Liver (tissue), 9 donors: ENCODE results near the gene WDHD1. TPM values are rescaled to one million over a fixed set of nuclear protein-coding genes. Genes with fewer than 3 reads are reported as not detected.
"Not testable (repeated sequence)": the region's sequence is repeated elsewhere in the genome, so short reads cannot be mapped to it uniquely, and the experiment has no call there.

Experiments used
- DNase-seq: peaks from one replicate; pipeline ENCODE4 v3.0.0-alpha.2; 2017; ENCODE audit warnings: low spot score
- H3K27ac ChIP-seq, 2 donors: one replicate each; pipeline ENCODE4 v1.7.0; 2013; ENCODE audit warnings: inconsistent platforms in 2 of 2, low read length in 2 of 2, control low read depth in 1 of 2, low read depth in 1 of 2, mild to moderate bottlenecking in 1 of 2
- H3K27me3 ChIP-seq, 4 donors: one replicate each; pipeline versions ENCODE4 v1.6.1 to v1.7.0; 2013; ENCODE audit warnings: low read length in 3 of 4, inconsistent platforms in 1 of 4, mild to moderate bottlenecking in 1 of 4, moderate library complexity in 1 of 4; ENCODE audit not compliant: control insufficient read depth in 4 of 4, insufficient read depth in 4 of 4
- H3K36me3 ChIP-seq, 4 donors: one replicate each; pipeline versions ENCODE4 v1.6.1 to v1.7.0; 2013; ENCODE audit warnings: low read length in 3 of 4, mild to moderate bottlenecking in 3 of 4, low read depth in 1 of 4, moderate library complexity in 1 of 4; ENCODE audit not compliant: control insufficient read depth in 4 of 4, insufficient read depth in 3 of 4
- H3K4me1 ChIP-seq, 4 donors: one replicate each; pipeline versions ENCODE4 v1.6.1 to v1.7.0; 2013; ENCODE audit warnings: low read length in 3 of 4, mild to moderate bottlenecking in 3 of 4, moderate library complexity in 1 of 4; ENCODE audit not compliant: control insufficient read depth in 4 of 4, insufficient read depth in 4 of 4
- H3K4me3 ChIP-seq, 3 donors: one replicate each; pipeline versions ENCODE4 v1.6.1 to v1.7.0; 2013; ENCODE audit warnings: low read length in 3 of 3, control low read depth in 1 of 3, low read depth in 1 of 3, mild to moderate bottlenecking in 1 of 3
- H3K9ac ChIP-seq, 2 donors: one replicate each; pipeline ENCODE4 v1.7.0; 2013; ENCODE audit warnings: low read length in 2 of 2, mild to moderate bottlenecking in 2 of 2, moderate library complexity in 2 of 2, control low read depth in 1 of 2, low read depth in 1 of 2
- H3K9me3 ChIP-seq, 4 donors: one replicate each; pipeline versions ENCODE4 v1.6.1 to v1.7.0; 2013; ENCODE audit warnings: low read length in 3 of 4; ENCODE audit not compliant: control insufficient read depth in 4 of 4
- ATF3 ChIP-seq: IDR thresholded peaks from 2 replicates; pipeline ENCODE4 v1.6.1; 2016; ENCODE audit warnings: antibody characterized with exemption
- CTCF ChIP-seq: fragments of 150-350 bp; IDR thresholded peaks from 2 replicates; pipeline ENCODE4 v1.5.1; 2017; ENCODE audit warnings: improper control_type of control experiment, low read depth, low read length; ENCODE audit not compliant: missing input control
- EGR1 ChIP-seq, 2 donors: IDR thresholded peaks; 2 replicates each; pipeline ENCODE4 v1.6.1; 2016 to 2018; ENCODE audit warnings: antibody characterized with exemption in 2 of 2, low read depth in 2 of 2
- FOXA1 ChIP-seq: IDR thresholded peaks from 2 replicates; pipeline ENCODE4 v1.6.1; 2016; ENCODE audit warnings: antibody characterized with exemption
- GABPA ChIP-seq, 2 donors: IDR thresholded peaks in 1 of 2; conservative IDR thresholded peaks in 1 of 2; 2 replicates each; pipeline ENCODE4 v1.6.1; 2016; ENCODE audit warnings: antibody characterized with exemption in 2 of 2, mild to moderate bottlenecking in 1 of 2, moderate library complexity in 1 of 2
- NR2F2 ChIP-seq: IDR thresholded peaks from 2 replicates; pipeline ENCODE4 v1.6.1; 2016; ENCODE audit warnings: antibody characterized with exemption
- REST ChIP-seq: IDR thresholded peaks from 2 replicates; pipeline ENCODE4 v1.6.1; 2016; ENCODE audit warnings: antibody characterized with exemption, mild to moderate bottlenecking
- RXRA ChIP-seq, 2 donors: IDR thresholded peaks; 2 replicates each; pipeline ENCODE4 v1.6.1; 2017 to 2018; ENCODE audit warnings: antibody characterized with exemption in 2 of 2, mild to moderate bottlenecking in 1 of 2
- TAF1 ChIP-seq: conservative IDR thresholded peaks from 2 replicates; pipeline ENCODE4 v1.6.1; 2016; ENCODE audit warnings: antibody characterized with exemption, mild to moderate bottlenecking
- YY1 ChIP-seq: IDR thresholded peaks from 2 replicates; pipeline ENCODE4 v1.6.1; 2016; ENCODE audit warnings: antibody characterized with exemption, mild to moderate bottlenecking
- WGBS: extraction: QIAGEN DNeasy Blood & Tissue Kit; methylation state at CpG from one replicate; pipeline ENCODE4 v1.1.7; 2013; 5-methylcytosine and 5-hydroxymethylcytosine counted together
- polyA plus RNA-seq, 2 donors: library from polyadenylated mRNA; stranded (reverse) in 1 of 2; unstranded in 1 of 2; fragments of 200-250 nt in 1 of 2; fragments of >200 nt in 1 of 2; fragmentation: Nextera tagmentation in 1 of 2; extraction: Ambion mirVana in 1 of 2; gene quantifications; one replicate each; pipeline versions ENCODE4 v1.2.1 to v1.2.3, GENCODE V29; 2013 to 2015
- total RNA-seq, 2 donors: library from RNA; depleted of rRNA; stranded (reverse); fragments of >200 nt; gene quantifications; one replicate each; pipeline ENCODE4 v1.2.3, GENCODE V29; 2014
- donor health status: healthy.
- donor health status: healthy.
- donor health status: healthy.
- donor health status: healthy.
- donor health status: healthy.

Gene WDHD1
- total and polyA plus RNA-seq, 4 donors: 0.18 to 14.1 (median 0.42) TPM

GRCh38 chr14:54899573-54899972 is 127.3 kb downstream of the WDHD1 start (continued):
- no peak for TF ChIP-seq FOXA1

GRCh38 chr14:54897809-54898555 is 128.9 kb downstream of the WDHD1 start:
- H3K4me3 ChIP-seq, H3K27ac ChIP-seq, H3K27me3 ChIP-seq, H3K36me3 ChIP-seq, H3K9me3 ChIP-seq, DNase-seq, H3K9ac ChIP-seq: not testable (repeated sequence)
- peaks cover 2 to 28% (median 9%) of the 10 kb centered on the region in 4 donors for H3K4me1 ChIP-seq
- 95% methylated on average over 5 of the region's 5 CpGs for WGBS

- 65% methylated on average over 4 of the region's 4 CpGs for WGBS
- H3K4me1 ChIP-seq: peaks cover 2 to 28% (median 8%) of the 10 kb centered on the region in 4 donors
- no peak overlapping the region for H3K4me3 ChIP-seq
- no peaks in the 10 kb centered on the region for H3K9me3 ChIP-seq
- H3K36me3 ChIP-seq: peaks cover 0 to 4% (median under 1%) of the 10 kb centered on the region in 4 donors
- no peaks in the 10 kb centered on the region for H3K27me3 ChIP-seq
- H3K9ac ChIP-seq: no peak overlapping the region
- H3K27ac ChIP-seq: no peak overlapping the region
- DNase-seq: no peak
- TF ChIP-seq FOXA1 (no peak), CTCF (no peak), YY1 (no peak), NR2F2 (no peak), RXRA (IDR thresholded peaks at IDR 0.05) (peak; percentile 27 to 35)
These were observed 131.2 kb downstream of the WDHD1 start for GRCh38 chr14:54895683-54896082.

GRCh38 chr14:54894995-54895394 is 131.9 kb downstream of the WDHD1 start:
- H3K4me3 ChIP-seq: no peak overlapping the region
- no peak overlapping the region for H3K9ac ChIP-seq
- H3K4me1 ChIP-seq: peaks cover 2 to 28% (median 5%) of the 10 kb centered on the region in 4 donors
- no peaks in the 10 kb centered on the region for H3K27me3 ChIP-seq
- DNase-seq: no peak
- H3K36me3 ChIP-seq: peaks cover 0 to 4% (median under 1%) of the 10 kb centered on the region in 4 donors
- TF ChIP-seq CTCF: no peak
- TF ChIP-seq YY1: no peak
- TF ChIP-seq ATF3: no peak
- no peak for TF ChIP-seq TAF1
- no peak for TF ChIP-seq GABPA (IDR thresholded peaks at IDR 0.05 in 1 of 2, conservative IDR thresholded peaks at IDR 0.05 in 1 of 2)
- no peak for TF ChIP-seq REST
- no peak for TF ChIP-seq EGR1 (IDR thresholded peaks at IDR 0.05; ENCODE audit: low read depth in 2 of 2)
- 84% methylated on average over 3 of the region's 3 CpGs for WGBS
- no peaks in the 10 kb centered on the region for H3K9me3 ChIP-seq
- H3K27ac ChIP-seq: no peak overlapping the region
